ENCODE measurements around the gene GALNS. TPM values are rescaled to one million over a fixed set of nuclear protein-coding genes. Genes with fewer than 3 reads are reported as not detected.

The GALNS gene
- total and polyA plus RNA-seq, 2 of the 13 experiments (the other 11 are each of a cell fraction or from before 2014, with no cell fraction given): 9.2 to 9.8 TPM

DNA sequence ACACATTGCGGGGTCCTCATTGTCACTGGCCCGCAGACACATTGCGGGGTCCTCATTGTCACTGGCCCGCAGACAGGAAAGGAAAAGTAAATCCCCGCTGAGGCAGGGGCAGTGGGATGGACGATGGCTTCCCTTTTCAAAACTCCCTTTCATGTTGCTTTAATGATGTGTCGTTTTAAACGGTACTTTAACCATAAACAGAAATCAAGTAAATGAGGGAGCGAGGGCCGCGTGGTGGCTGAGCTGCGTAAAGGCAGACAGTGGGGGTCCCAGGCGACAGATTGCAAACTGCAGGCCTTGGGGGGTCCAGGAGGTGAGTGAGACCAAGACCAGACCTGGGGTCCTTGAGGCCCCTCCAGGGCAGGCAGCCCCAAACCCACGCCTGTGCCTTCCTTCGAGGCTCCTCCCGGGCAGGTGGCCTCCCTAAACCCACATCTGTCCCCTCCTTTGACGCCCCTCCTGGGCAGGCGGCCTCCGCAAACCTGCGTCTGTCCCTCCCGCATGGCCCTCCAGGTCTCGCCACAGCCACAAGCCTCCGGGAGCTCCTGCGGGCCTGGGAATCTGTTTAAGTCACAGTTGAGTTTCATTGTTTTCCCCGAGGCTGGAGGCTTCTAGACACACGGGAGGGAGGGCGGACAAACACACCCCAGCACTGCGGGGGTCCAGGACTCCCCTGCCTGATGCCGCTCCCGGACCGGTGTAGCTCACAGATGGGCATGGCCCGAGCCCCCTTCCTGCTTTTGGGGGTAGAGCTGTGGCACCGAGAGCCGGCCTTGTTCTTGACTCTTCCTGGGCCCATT is 79.1 kb downstream of the GALNS start (continued):
- TF ChIP-seq, protein P1, sequence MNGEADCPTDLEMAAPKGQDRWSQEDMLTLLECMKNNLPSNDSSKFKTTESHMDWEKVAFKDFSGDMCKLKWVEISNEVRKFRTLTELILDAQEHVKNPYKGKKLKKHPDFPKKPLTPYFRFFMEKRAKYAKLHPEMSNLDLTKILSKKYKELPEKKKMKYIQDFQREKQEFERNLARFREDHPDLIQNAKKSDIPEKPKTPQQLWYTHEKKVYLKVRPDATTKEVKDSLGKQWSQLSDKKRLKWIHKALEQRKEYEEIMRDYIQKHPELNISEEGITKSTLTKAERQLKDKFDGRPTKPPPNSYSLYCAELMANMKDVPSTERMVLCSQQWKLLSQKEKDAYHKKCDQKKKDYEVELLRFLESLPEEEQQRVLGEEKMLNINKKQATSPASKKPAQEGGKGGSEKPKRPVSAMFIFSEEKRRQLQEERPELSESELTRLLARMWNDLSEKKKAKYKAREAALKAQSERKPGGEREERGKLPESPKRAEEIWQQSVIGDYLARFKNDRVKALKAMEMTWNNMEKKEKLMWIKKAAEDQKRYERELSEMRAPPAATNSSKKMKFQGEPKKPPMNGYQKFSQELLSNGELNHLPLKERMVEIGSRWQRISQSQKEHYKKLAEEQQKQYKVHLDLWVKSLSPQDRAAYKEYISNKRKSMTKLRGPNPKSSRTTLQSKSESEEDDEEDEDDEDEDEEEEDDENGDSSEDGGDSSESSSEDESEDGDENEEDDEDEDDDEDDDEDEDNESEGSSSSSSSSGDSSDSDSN (CRISPR knock-in tag; IDR thresholded peaks at IDR 0.05): no peak
- TF ChIP-seq LCORL (IDR thresholded peaks at IDR 0.05) (no peak), LCORL (CRISPR knock-in tag; IDR thresholded peaks at IDR 0.05) (no peak), ZNF792 (CRISPR knock-in tag; IDR thresholded peaks at IDR 0.05) (no peak), THAP11 (CRISPR knock-in tag; IDR thresholded peaks at IDR 0.05) (no peak), MLX (CRISPR knock-in tag; IDR thresholded peaks at IDR 0.05) (no peak), PCBP2 (optimal IDR thresholded peaks at IDR 0.05; ENCODE audit: low read depth, low read length, poor library complexity, severe bottlenecking) (no peak)

DNA sequence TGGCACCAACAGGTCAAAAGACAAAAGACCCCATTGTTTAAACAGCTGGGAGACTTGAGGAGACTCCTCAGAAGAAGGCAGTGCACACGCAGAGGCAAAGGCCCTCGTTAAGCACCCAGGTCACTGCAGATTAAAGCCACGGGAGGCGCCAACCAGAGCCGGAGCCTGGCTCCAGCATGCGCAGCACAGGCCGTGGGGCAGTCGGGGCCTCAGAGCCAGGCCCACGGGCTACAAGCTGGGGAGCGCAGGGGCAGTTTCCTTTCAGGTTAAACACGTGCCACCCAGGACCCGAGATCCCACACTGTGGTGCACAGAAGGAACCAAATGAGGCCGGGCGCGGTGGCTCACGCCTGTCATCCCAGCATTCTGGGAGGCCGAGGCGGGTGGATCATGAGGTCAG is 80.9 kb downstream of the GALNS start:
- Histone ChIP-seq H3K4me1 (ENCODE audit: insufficient read depth, low read length) (peaks cover 33% of the 10 kb centered on the region), H3K9ac (ENCODE audit: insufficient read depth, low read depth, low read length) (no peak overlapping the region), H2AFZ (ENCODE audit: low read length) (no peak overlapping the region), H3K79me2 (ENCODE audit: insufficient read depth, low read length) (peaks cover 43% of the 10 kb centered on the region), H3K27me3 (ENCODE audit: control insufficient read depth in 1 of 2, insufficient read depth in 2 of 2, low read length in 2 of 2) (no peaks in the 10 kb centered on the region), H4K20me1 (ENCODE audit: insufficient read depth, low read length) (peaks cover 12% of the 10 kb centered on the region), H3K4me2 (ENCODE audit: low read depth, low read length) (no peak overlapping the region), H3K27ac (ENCODE audit: extremely low read length, insufficient read depth, low read length) (no peak overlapping the region), H3K4me3 (replicated peaks in 1 of 3; ENCODE audit: insufficient read depth in 1 of 3, low read depth in 2 of 3, low read length in 3 of 3) (no peak overlapping the region), H3K36me3 (replicated peaks in 1 of 2; ENCODE audit: control insufficient read depth in 1 of 2, insufficient read depth in 2 of 2, low read length in 2 of 2) (peaks cover 2 to 4% of the 10 kb centered on the region in 2 experiments; a peak in 1 of 5 replicates), H3K9me3 (ENCODE audit: low read length) (no peaks in the 10 kb centered on the region)
- TF ChIP-seq, protein P2, sequence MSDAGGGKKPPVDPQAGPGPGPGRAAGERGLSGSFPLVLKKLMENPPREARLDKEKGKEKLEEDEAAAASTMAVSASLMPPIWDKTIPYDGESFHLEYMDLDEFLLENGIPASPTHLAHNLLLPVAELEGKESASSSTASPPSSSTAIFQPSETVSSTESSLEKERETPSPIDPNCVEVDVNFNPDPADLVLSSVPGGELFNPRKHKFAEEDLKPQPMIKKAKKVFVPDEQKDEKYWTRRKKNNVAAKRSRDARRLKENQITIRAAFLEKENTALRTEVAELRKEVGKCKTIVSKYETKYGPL (CRISPR knock-in tag; IDR thresholded peaks at IDR 0.05): no peak
- 0 out of 2 replicates have a peak, but pooled peaks have one; percentile 10 for TF ChIP-seq ZNF768 (CRISPR knock-in tag; IDR thresholded peaks at IDR 0.05)
- POLR2A ChIA-PET: interaction anchor here (0.8 kb wide), 1 partner anchor 12 kb away, joined by 4 read pairs; no protein-coding TSS in a partner anchor
- FAIRE-seq (no peak), DNase-seq (ENCODE audit: low spot score) (no peak), ATAC-seq (no peak)
- WGBS (ENCODE audit: low lambda C conversion rate): 93% methylated on average over 15 of the region's 18 CpGs
- in situ Hi-C loops (cut with HindIII; ENCODE audit: extremely low pct_ligation_motif_present, low pct_unique_long_range_greater_than_20kb) (no loop called here), intact Hi-C loops (cut with micrococcal nuclease; ENCODE audit: unreplicated experiment) (no loop called here)
- BruUV-seq (replicated peaks): no TSS peak
- CTCF ChIA-PET (ENCODE audit: low intra/inter-chr PET ratio, low total read pairs): no interaction called here
